GM21737 (cell line): ENCODE results near the gene ZNF385D.
"Not testable (repeated sequence)": the region's sequence is repeated elsewhere in the genome, so short reads cannot be mapped to it uniquely, and the experiment has no call there.

Source experiments
- ATAC-seq: cut with Tn5 transposase; IDR thresholded peaks from one replicate; pipeline ENCODE4 v1.9.1; 2021; ENCODE audit warnings: mild to moderate bottlenecking, moderate library complexity; ENCODE audit not compliant: unreplicated experiment

The ZNF385D gene

DNA sequence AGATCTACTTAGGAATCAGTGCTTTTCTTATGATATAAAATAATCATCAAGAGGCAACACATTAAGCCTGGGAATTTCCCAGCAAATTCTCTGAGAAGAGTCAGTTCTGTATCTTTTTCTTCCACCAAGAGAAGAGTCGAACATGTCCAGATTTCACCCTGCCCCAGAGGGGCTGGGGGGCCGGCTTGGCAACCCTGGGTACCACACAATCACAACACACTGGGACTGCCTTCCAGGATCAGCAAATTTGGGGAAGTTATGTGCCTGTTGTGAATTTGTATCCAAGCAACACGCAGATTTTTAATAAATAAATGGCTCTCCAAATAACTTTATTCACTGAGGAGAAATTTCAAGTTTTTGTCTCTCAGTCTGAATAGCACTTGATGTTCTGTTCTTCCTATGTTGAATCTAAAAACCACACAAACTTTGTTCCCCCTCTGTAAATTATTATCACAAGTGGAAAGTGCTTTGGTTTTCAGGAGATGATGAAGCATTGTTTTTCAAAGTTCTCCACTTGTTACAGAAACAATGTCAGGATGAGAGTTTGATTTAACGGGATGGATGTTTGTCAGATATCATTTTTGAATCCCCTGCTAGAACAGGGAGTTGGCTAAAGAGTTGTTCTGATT, 357.2 kb downstream of the ZNF385D start:
- ATAC-seq = no peak

GRCh38 chr3:21392526-21392925, 358.5 kb downstream of the ZNF385D start:
- no peak for ATAC-seq

DNA sequence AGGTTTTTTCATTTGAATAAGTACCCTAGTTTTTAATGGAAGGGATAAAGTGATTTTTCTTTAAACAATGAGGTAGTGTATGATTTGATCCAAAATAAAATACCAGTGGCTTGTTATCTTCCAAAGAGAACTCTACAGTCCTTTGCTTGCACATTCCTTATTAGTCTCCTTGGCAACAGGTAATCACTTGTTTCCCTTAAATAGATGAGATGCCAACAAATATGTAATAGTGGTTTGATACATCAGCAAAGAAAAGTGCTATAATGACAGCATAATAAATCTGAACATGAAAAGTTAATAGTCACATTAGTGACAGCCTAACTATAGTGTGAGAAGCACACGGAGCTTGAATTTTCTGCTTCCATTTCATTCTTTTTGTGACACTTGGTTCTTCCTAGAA, 360.2 kb downstream of the ZNF385D start:
- ATAC-seq = no peak

GRCh38 chr3:21390136-21390535, 360.9 kb downstream of the ZNF385D start:
- no peak for ATAC-seq

DNA sequence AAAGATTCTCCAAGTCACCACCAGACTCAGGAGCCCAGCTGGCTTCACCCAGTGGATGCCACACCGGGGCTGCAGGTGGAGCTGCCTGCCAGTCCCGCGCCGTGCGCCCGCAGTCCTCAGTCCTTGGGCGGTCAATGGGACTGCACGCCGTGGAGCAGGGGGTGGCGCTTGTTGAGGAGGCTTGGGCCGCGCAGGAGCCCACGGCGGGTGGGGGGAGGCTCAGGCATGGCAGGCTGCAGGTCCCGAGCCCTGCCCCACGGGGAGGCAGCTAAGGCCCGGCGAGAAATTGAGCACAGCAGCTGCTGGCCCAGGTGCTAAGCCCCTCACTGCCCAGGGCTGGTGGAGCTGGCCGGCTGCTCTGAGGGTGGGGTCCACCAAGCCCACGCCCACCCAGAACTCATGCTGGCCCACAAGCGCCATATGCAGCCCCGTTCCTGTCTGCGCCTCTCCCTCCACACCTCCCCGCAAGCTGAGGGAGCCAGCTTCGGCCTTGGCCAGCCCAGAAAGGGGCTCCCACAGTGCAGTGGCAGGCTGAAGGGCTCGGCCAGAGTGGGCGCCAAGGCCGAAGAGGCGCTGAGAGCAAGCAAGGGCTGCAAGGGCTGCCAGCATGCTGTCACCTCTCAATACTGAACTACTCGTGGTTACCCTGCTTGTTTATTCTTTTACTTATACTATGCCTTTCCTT, 363.7 kb downstream of the ZNF385D start:
- not testable (repeated sequence) for ATAC-seq

DNA sequence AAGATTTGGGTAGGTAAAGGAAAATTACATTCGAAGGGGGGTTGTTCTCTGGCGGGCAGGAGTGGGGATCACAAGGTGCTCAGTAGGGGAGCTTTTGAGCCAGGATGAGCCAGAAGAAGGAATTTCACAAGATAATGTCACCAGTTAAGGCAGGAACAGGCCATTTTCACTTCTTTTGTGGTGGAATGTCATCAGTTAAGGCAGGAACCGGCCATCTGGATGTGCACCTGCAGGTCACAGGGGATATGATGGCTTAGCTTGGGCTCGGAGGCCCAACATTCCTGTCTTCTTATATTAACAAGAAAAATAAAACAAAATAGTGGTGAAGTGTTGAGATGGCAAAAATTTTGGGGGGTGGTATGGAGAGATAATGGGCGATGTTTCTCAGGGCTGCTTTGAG, 373.0 kb downstream of the ZNF385D start:
- not testable (repeated sequence) for ATAC-seq

GRCh38 chr3:21377071-21377769, 373.8 kb downstream of the ZNF385D start:
- no peak for ATAC-seq

GRCh38 chr3:21372316-21372715, 378.7 kb downstream of the ZNF385D start:
- ATAC-seq = no peak
